ENCODE data around the gene PIRT.

DNA sequence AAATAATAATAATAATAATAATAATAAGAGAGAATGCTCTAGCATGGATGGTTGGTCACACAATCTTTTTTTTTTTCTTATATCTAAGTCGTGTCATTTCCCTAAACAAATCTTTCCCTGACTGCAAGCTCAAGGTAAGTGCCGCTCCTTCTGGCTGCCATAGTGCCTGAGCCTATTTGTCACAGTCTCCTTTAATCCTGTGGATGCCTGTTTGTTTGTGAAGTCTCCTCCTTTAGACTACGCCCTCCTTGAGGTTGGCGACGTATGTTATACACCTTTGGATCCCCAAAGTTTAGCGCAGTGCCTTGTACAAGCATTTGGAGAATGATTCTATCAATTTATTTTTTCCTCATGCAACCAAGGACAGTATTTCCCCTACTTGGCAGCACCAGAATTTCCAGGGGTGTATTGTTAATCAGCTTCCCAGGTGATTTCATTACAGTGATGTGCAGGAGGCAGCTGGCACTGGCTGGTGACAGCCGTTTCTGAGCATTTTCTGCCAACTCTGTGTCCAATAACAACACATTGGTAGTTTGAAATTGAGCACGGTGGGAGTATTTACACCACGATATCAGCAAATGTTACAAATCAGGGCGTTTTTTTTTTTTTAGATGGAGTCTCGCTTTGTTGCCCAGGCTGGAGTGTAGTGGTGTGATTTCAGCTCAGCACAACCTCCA is 60.6 kb downstream of the PIRT start:
- TF ChIP-seq, protein P1, sequence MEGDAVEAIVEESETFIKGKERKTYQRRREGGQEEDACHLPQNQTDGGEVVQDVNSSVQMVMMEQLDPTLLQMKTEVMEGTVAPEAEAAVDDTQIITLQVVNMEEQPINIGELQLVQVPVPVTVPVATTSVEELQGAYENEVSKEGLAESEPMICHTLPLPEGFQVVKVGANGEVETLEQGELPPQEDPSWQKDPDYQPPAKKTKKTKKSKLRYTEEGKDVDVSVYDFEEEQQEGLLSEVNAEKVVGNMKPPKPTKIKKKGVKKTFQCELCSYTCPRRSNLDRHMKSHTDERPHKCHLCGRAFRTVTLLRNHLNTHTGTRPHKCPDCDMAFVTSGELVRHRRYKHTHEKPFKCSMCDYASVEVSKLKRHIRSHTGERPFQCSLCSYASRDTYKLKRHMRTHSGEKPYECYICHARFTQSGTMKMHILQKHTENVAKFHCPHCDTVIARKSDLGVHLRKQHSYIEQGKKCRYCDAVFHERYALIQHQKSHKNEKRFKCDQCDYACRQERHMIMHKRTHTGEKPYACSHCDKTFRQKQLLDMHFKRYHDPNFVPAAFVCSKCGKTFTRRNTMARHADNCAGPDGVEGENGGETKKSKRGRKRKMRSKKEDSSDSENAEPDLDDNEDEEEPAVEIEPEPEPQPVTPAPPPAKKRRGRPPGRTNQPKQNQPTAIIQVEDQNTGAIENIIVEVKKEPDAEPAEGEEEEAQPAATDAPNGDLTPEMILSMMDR (conservative IDR thresholded peaks at IDR 0.05 in 1 of 2, IDR thresholded peaks at IDR 0.05 in 1 of 2; ENCODE audit: low read depth in 1 of 2, low read length in 2 of 2): no peak
- no peak for TF ChIP-seq EZH2 (IDR thresholded peaks at IDR 0.05; ENCODE audit: low read length, missing control alignments)

Data from fibroblast of lung (primary cell).